ENCODE data around the gene BICRA. TPM values are rescaled to one million over a fixed set of nuclear protein-coding genes. Genes with fewer than 3 reads are reported as not detected.
A peak's percentile ranks its signal among the peaks of the same experiment; 100 is the strongest.

Gene BICRA
- polyA plus RNA-seq, 1 donor, result 11.9 TPM

DNA sequence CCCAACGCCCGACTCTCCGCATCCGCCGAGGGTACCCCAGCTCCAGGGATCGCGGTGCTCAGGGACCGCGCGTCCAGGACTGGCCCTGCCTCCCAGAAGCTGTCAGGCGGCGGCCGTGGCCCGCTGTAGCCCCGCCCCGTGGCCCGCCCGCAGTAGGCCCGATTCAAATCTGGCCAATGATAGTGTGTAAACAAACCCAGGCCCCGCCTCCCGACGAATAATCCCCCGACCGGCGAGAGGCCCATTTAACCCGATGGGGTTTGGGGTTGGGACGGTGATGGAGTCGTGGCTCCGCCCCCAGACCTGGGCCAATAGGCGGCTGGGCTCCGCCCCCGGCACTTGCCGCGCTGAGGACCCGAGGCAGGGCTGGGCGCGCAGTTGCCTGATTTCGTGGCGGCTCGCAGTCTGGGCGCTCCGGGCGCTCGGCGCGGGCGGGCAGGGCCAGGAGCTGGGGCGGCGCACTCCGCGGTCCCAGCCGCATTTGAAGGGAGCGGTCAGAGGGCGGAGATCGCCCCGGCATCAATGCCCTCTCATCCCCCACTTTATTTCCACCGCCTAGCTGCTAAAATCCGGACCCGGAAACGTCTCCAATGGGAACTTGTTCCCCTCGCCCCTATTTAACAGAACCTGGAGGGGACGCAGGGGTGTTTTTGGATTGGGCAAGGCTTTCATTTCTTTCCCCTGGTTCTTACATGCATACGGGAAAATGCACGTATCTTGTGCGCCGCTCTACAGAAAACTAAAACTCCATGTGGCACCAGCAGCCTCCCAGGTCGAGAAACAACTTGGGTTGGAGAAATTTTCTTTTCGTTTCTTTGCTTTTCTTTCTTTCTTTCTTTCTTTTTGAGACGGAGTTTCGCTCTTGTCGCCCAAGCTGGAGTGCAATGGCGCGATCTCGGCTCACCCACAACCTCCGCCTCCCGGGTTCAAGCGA is 8.4 kb upstream of the BICRA start:
- peak; percentile 99 to 100 for DNase-seq
- Histone ChIP-seq H3K27ac (ENCODE audit: low read length) (peak overlapping the region; percentile 83), H3K36me3 (ENCODE audit: control insufficient read depth, insufficient read depth, low read length) (no peaks in the 10 kb centered on the region), H3K9me3 (ENCODE audit: control insufficient read depth, low read depth, low read length) (no peaks in the 10 kb centered on the region), H3K27me3 (ENCODE audit: control insufficient read depth, insufficient read depth, low read length) (peaks cover 2% of the 10 kb centered on the region), H3K4me1 (ENCODE audit: control insufficient read depth, insufficient read depth, low read length) (peaks cover 18% of the 10 kb centered on the region), H3K4me3 (ENCODE audit: low read length) (peak overlapping the region; percentile 69)
- WGBS (ENCODE audit: insufficient coverage, low lambda C conversion rate), result 13% methylated on average over 11 of the region's 77 CpGs

DNA sequence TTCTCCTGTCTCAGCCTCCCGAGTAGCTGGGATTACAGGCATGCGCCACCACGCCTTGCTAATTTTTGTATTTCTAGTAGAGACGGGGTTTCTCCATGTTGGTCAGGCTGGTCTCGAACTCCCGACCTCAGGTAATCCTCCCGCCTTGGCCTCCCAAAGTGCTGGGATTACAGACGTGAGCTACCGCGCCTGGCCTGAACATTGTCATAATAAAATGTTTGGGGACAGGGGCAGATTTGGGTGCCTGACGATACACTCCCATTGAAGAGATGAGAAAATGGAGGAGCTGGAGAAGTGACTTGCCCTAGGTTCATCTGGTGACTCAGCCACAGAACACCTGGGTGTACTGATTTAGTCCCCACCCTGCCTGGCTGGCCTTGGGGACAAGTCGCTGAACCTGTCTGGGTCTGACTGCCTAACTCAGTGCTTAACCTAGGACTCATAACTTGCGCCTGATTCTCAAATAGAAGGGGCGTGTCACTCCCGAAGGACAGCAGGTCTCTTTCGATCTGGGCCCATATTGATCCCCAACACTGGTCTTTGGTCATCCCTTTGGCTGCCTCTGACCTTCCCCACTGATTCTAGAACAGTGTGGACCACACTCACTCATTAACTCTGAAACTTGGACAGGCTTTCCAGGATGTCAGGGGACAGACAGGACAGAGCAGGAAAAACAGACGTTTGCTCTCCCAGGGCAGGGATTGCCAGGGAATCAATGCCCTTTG is 7.6 kb upstream of the BICRA start:
- WGBS (ENCODE audit: insufficient coverage, low lambda C conversion rate), result no CpG with 5 or more reads among the region's 17 CpGs
- Histone ChIP-seq H3K4me3 (ENCODE audit: low read length) (peak overlapping the region; percentile 69), H3K27ac (ENCODE audit: low read length) (no peak overlapping the region), H3K27me3 (ENCODE audit: control insufficient read depth, insufficient read depth, low read length) (peaks cover 2% of the 10 kb centered on the region), H3K4me1 (ENCODE audit: control insufficient read depth, insufficient read depth, low read length) (peaks cover 18% of the 10 kb centered on the region), H3K36me3 (ENCODE audit: control insufficient read depth, insufficient read depth, low read length) (no peaks in the 10 kb centered on the region), H3K9me3 (ENCODE audit: control insufficient read depth, low read depth, low read length) (no peaks in the 10 kb centered on the region)
- DNase-seq, result peak in 1 of 2 donors; percentile 60

DNA sequence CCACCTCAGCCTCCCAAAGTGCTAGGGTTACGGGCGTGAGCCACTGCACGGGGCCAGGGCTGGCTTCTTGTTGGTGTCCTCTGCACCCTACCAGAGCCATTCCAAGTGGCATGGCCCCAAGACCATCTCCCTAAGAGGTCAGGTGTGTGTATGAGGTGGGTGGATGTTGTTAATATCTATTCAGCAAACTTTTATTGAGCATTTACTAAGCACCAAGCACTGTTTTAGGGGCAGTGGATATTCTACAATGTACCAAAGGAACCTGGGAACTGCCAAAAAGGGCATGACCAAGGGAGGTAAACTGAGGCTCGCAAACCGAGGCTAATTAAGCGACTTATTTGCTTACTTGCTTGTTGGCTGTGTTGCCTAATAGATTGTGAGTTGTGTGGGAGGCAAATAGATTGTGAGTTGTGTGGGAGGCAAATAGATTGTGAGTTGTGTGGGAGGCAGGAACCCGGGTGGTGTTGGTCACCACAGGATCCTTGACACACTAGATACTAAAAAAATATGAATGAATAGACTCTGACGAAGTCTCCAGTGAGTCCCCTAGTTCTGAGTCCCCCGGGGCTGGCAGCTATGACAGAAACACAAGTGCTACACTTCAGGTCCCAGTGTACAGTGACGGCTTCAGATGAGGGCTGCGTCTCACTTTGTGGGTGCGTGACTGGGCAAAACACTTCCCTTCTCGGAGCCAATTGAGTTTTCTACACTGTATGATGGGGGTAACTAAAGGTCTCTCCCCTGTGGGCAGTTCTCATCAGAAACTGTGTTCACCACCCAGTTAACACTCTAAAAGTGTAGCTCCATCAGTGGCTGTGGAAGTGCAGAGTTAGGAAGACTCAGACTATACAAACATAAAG is 5.0 kb upstream of the BICRA start:
- Histone ChIP-seq H3K27ac (ENCODE audit: low read length) (no peak overlapping the region), H3K36me3 (ENCODE audit: control insufficient read depth, insufficient read depth, low read length) (no peaks in the 10 kb centered on the region), H3K4me1 (ENCODE audit: control insufficient read depth, insufficient read depth, low read length) (peaks cover 11% of the 10 kb centered on the region), H3K27me3 (ENCODE audit: control insufficient read depth, insufficient read depth, low read length) (peaks cover 2% of the 10 kb centered on the region), H3K4me3 (ENCODE audit: low read length) (no peak overlapping the region), H3K9me3 (ENCODE audit: control insufficient read depth, low read depth, low read length) (no peaks in the 10 kb centered on the region)
- no CpG with 5 or more reads among the region's 13 CpGs for WGBS (ENCODE audit: insufficient coverage, low lambda C conversion rate)
- DNase-seq, result no peak

DNA sequence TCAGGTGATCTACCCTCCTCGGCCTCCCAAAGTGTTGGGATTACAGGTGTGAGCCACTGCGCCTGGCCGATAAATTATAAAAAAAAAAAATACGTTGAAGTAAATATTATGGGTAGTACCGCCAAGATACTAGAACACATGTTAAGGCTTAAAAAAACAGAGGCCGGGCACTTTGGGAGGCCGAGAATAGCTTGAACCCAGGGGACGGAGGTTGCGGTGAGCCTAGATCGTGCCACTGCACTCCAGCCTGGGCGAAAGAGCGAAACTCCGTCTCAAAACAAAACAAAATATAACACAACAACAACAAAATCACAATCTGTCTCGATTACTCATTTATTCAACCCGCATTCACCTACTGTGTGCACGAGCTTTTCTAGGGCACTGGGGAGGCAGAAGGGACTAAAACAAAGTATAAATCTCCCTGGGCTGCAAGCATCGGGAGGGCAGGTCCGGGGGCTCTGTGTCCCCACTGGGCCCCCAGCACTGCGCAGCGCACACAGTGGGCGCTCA is 1.3 kb upstream of the BICRA start:
- 94% methylated on average over 3 of the region's 21 CpGs for WGBS (ENCODE audit: insufficient coverage, low lambda C conversion rate)
- H3K27ac ChIP-seq (ENCODE audit: low read length), result peak overlapping the region; percentile 98
- no peak for DNase-seq
- H3K27me3 ChIP-seq (ENCODE audit: control insufficient read depth, insufficient read depth, low read length), result peaks cover 2% of the 10 kb centered on the region
- peaks cover 8% of the 10 kb centered on the region for H3K4me1 ChIP-seq (ENCODE audit: control insufficient read depth, insufficient read depth, low read length)
- H3K9me3 ChIP-seq (ENCODE audit: control insufficient read depth, low read depth, low read length), result no peaks in the 10 kb centered on the region
- H3K36me3 ChIP-seq (ENCODE audit: control insufficient read depth, insufficient read depth, low read length), result peaks cover 5% of the 10 kb centered on the region
- H3K4me3 ChIP-seq (ENCODE audit: low read length), result peak overlapping the region; percentile 92

DNA sequence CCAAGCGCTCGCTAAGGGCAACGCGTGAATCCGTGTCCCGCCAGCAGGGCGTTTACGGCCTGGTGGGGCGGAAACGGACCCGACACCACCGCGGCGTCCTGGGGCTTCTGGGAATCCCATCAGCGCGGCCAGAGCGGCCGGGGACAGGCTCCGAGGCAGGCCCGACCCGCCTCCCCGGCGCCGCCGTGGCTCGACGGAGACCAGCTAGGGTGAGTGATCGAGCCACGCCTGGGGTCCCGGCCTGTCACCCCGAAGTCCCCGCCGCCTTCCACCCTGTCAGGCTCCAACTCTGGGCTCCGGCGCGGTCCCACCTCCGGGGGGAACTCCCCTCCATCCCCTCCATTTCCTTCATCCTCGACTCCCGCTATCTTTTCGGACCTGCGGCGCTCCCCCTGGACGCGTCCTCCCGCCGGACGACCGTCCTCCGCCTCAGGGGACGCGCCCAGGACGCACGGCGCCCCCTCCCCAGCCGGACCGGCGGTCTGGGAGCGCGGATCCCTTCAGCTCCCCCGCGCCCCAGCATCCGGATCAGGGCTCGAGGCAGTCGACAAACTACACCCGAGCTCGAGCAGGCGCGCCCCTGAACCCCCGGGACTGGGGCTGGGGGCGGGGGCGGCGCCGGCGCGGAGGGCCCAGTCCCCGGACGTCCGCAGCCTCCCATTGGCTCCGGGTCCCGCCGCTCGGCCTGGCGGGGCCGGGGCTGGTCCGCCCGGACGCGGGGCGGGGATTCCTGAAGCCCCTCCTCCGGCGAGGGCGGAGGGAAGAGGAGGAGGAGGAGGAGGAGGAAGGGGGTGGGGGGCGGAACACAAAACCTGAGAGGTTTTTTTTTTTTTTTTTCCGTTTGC is 638 bp upstream of the BICRA start:
- peak overlapping the region; percentile 92 for H3K4me3 ChIP-seq (ENCODE audit: low read length)
- peaks cover 2% of the 10 kb centered on the region for H3K27me3 ChIP-seq (ENCODE audit: control insufficient read depth, insufficient read depth, low read length)
- H3K4me1 ChIP-seq (ENCODE audit: control insufficient read depth, insufficient read depth, low read length), result peaks cover 14% of the 10 kb centered on the region
- H3K27ac ChIP-seq (ENCODE audit: low read length), result peak overlapping the region; percentile 98
- WGBS (ENCODE audit: insufficient coverage, low lambda C conversion rate), result no CpG with 5 or more reads among the region's 94 CpGs
- peak; percentile 95 for DNase-seq
- H3K9me3 ChIP-seq (ENCODE audit: control insufficient read depth, low read depth, low read length), result no peaks in the 10 kb centered on the region
- peaks cover 5% of the 10 kb centered on the region for H3K36me3 ChIP-seq (ENCODE audit: control insufficient read depth, insufficient read depth, low read length)

DNA sequence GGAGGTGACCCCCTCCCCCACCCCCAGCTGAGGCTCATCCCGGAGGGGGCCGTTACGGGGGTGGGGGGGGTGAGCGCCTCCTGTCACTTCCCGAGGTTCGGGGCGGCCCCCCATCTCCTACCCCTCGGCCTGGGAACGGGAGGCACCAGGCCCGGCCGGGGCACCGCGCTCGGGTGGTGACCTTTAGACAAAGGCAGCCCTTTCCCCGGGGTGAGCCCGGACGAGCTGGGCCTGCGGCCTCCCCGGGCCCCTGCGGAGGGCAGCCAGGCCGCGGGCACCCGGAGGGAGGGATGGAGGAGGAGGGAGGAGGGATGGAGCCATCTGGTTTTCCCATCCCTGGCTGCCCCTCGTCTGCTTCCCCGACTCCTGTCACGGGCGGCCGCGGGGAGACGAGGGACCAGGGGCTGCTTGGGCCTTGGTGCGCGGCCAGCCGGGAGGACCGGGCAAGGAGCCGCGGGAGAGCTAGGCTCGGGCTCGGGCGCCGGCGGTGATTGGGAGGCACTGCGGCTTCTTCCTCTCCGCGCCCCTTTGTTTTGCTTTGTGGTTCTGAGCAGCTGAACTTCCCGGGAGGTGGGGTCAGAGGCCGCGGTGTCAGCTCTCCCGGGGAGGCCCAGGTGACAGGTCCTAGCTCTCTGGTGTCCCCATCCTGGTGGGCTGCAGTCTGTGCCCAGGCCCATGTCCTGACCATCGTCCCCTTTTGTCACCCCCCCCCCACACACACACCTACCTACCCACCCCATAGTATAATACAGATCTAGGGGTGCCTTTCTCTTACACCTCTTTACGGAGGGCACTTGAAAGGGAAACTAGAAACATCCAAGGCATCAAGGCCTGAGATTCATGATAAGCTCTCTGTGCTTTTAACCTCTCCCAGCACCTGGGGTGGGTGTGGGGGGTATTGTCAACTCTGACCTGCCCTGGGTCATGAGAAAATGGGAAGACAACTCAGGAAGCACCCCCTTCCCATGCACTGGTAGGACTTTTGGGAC is 1.3 kb downstream of the BICRA start:
- Histone ChIP-seq H3K4me3 (ENCODE audit: low read length) (peak overlapping the region; percentile 92), H3K27ac (ENCODE audit: low read length) (peak overlapping the region; percentile 91), H3K4me1 (ENCODE audit: control insufficient read depth, insufficient read depth, low read length) (peaks cover 14% of the 10 kb centered on the region), H3K27me3 (ENCODE audit: control insufficient read depth, insufficient read depth, low read length) (no peaks in the 10 kb centered on the region), H3K36me3 (ENCODE audit: control insufficient read depth, insufficient read depth, low read length) (peaks cover 9% of the 10 kb centered on the region), H3K9me3 (ENCODE audit: control insufficient read depth, low read depth, low read length) (no peaks in the 10 kb centered on the region)
- DNase-seq, result peak in 1 of 2 donors; percentile 68
- WGBS (ENCODE audit: insufficient coverage, low lambda C conversion rate), result no CpG with 5 or more reads among the region's 50 CpGs

DNA sequence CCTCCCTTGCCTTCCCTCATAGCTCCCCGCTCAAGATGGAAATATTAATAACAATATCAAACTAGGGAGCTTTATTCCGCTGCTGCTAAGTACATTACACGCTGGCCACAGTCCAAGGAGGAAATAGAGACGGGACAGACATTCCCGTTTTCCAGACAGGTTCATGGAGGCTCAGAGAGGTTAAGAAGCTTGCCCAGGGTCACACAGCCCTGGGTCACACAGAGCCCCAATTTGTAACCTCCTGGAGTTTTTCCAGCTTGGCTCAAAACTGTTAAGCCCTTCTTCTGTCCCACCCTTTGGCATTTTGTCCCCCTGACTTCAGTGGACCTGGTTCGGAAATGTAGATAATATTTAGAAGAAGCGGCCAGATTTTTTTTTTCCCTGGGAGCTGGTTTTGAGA is 2.0 kb downstream of the BICRA start:
- Histone ChIP-seq H3K4me1 (ENCODE audit: control insufficient read depth, insufficient read depth, low read length) (peaks cover 14% of the 10 kb centered on the region), H3K36me3 (ENCODE audit: control insufficient read depth, insufficient read depth, low read length) (peaks cover 12% of the 10 kb centered on the region), H3K9me3 (ENCODE audit: control insufficient read depth, low read depth, low read length) (no peaks in the 10 kb centered on the region), H3K27me3 (ENCODE audit: control insufficient read depth, insufficient read depth, low read length) (no peaks in the 10 kb centered on the region), H3K4me3 (ENCODE audit: low read length) (no peak overlapping the region), H3K27ac (ENCODE audit: low read length) (peak overlapping the region; percentile 91)
- WGBS (ENCODE audit: insufficient coverage, low lambda C conversion rate), result 100% methylated on average over 1 of the region's 7 CpGs
- no peak for DNase-seq

DNA sequence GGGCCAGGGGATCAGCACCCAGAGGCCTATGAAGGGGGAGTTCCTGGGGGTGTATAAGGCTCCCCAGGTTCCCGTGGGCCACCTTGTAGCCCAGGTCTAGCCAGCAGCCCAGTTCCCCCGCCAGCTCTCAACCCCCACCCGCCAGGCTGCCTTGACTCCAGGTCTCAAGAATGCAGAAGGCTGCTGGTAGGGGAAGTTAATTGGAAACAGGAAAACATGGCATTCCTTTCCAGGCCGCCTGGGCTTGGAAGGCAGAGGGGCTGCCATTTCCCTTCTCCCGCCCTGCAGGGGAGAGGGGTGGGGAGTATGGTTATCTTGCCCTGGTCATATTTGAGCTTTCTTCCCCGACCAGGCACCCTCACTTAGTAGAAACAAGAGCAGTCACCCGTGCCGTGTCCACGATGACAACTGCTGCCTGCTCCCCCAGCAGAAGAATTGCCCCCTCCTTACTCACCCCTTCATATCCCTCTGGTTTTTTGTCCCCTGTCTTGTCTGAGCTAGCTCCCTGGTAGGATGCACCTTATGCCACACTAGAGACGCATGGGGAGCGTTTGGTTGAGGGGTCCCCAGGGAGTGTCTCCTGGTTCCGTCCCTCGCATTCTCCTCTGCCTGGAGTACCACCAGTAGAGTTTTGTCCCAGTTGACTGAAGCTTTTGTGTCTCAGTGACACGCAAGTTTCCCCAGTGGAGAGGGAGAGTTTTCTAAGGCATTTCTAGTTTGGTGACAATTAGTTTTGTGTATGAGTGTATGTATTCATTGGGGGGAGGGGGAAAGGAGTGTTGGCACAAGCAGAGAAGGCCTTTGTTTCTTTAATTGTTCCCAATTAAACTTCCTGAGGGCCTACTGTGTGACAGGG is 4.5 kb downstream of the BICRA start:
- H3K9me3 ChIP-seq (ENCODE audit: control insufficient read depth, low read depth, low read length), result no peaks in the 10 kb centered on the region
- H3K4me1 ChIP-seq (ENCODE audit: control insufficient read depth, insufficient read depth, low read length), result peaks cover 14% of the 10 kb centered on the region
- no peak overlapping the region for H3K27ac ChIP-seq (ENCODE audit: low read length)
- no peaks in the 10 kb centered on the region for H3K27me3 ChIP-seq (ENCODE audit: control insufficient read depth, insufficient read depth, low read length)
- H3K4me3 ChIP-seq (ENCODE audit: low read length), result no peak overlapping the region
- no peak for DNase-seq
- WGBS (ENCODE audit: insufficient coverage, low lambda C conversion rate), result no CpG with 5 or more reads among the region's 14 CpGs
- H3K36me3 ChIP-seq (ENCODE audit: control insufficient read depth, insufficient read depth, low read length), result peaks cover 12% of the 10 kb centered on the region

Data from large intestine (tissue), 3 donors.